Measurements from ENCODE around the gene GATA5.
A peak's percentile ranks its signal among the peaks of the same experiment; 100 is the strongest.

Gene GATA5

GRCh38 chr20:62472941-62473585 lies 2.7 kb downstream of the GATA5 start:
- no peak for DNase-seq (ENCODE audit: low spot score)

GRCh38 chr20:62472138-62472940 lies 3.5 kb downstream of the GATA5 start:
- DNase-seq (ENCODE audit: low spot score): no peak

DNA sequence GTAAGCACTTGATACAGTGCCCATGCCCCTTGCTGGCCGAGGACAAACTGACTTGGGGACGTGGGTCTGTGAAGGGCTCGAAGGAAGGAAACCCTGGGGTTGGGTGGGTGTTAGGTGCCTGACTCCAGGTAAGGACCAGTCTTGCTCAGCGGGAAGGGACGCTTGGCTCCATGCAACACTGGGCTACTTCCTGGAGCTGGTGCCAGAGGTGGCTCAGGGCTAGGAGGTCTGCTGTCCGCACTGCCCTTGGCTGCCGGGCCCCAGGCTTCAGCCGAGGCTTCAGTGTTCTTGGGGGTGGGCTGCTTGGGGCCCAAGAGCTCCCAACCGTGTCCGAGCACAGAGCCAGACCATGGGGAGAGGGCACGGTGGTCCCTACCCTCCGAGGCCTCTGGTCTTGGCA lies 5.3 kb downstream of the GATA5 start:
- no peak for DNase-seq (ENCODE audit: low spot score)

GRCh38 chr20:62470001-62470400 lies 5.8 kb downstream of the GATA5 start:
- DNase-seq (ENCODE audit: low spot score): no peak

GRCh38 chr20:62469352-62469751 lies 6.4 kb downstream of the GATA5 start:
- no peak for DNase-seq (ENCODE audit: low spot score)

- DNase-seq (ENCODE audit: low spot score): no peak
Measured at GRCh38 chr20:62466806-62467537, 8.8 kb downstream of the GATA5 start.

DNA sequence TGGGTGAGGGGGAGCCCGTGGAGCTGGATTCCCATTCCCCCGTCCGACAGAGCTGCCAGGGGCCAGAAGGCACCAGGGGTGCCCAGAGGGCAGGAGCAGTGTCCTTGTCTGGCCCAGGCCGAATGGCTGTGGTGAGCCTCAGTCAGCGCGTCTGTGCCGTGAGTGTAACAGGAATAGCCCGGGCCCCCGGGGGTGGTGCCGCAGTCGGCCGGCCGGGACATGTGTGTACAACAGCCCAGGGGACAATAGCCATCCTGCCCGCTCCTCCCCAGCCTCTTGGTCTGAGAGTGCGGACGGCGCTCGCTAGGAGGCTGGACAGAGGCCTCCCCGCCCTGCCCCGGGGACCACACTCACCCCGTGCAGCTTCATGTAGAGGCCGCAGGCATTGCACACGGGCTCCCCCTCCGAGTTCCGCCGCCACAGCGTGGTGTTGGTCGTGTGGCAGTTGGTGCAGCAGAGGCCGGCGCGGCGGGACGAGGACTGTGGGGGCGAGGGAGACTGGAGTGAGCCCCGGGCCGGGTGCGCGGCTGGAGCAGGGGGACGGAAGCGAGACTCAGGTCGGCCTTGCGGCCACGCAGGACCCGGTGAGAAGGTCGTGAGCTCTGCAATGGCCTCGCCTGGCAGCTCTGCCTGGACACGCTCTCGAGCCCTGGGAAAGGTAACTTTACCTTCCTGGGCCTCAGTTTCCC lies 9.6 kb downstream of the GATA5 start:
- DNase-seq (ENCODE audit: low spot score): no peak

- DNase-seq (ENCODE audit: low spot score): no peak
Measured at GRCh38 chr20:62464990-62465389, 10.8 kb downstream of the GATA5 start.

DNA sequence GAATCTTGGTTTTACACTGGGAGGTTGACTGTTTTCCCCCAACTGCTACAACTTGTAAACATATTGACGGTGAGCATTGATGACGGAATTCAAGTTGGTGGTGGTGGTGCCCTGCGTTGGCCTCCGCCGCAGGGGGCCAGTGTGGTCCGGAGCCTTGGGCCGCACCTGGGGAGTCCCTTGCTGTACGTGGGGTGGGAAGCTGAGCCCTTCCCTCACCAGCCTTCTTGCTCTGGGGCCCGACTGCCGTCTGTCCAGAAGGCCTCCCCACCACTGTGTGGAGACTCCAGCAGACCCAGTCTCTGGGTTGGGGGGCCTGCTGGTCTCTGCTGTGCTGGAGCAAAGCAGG lies 11.4 kb downstream of the GATA5 start:
- no peak for DNase-seq (ENCODE audit: low spot score)

- no peak for DNase-seq (ENCODE audit: low spot score)
Measured at GRCh38 chr20:62463651-62464424, 12.0 kb downstream of the GATA5 start.

DNA sequence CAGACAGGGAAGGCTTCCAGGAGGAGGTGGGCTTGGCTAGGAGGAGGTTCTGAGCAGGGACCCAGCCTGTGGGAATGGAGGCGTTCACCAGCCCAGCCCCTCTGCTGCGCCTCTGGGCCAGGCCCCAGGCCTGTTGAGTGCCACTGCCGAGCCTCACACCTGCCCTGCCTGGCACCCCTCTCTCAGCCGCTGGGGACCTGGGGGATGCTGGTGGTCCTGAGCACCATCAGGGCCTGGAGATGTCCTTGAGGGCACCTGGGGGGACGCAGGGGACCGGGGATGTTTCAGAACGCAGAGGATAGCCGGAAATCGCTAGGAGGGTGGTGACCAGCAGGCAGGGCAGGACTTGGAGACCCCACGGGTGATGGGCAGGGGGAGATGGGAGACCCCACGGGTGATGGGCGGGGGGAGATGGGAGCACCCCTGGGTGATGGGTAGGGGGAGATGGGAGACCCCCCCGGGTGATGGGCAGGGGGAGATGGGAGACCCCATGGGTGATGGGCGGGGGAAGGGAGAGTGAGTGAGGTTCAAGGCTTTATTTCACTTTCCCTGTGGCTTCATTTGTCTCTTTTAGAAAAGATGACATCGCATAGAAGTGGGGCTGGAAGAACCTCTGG lies 12.7 kb downstream of the GATA5 start:
- DNase-seq (ENCODE audit: low spot score): no peak

- DNase-seq (ENCODE audit: low spot score): no peak
Measured at GRCh38 chr20:62461834-62462233, 14.0 kb downstream of the GATA5 start.

GRCh38 chr20:62461157-62461556 lies 14.6 kb downstream of the GATA5 start:
- peak; percentile 9 for DNase-seq (ENCODE audit: low spot score)

GRCh38 chr20:62460678-62461077 lies 15.1 kb downstream of the GATA5 start:
- no peak for DNase-seq (ENCODE audit: low spot score)

- no peak for DNase-seq (ENCODE audit: low spot score)
Measured at GRCh38 chr20:62459488-62459887, 16.3 kb downstream of the GATA5 start.

DNA sequence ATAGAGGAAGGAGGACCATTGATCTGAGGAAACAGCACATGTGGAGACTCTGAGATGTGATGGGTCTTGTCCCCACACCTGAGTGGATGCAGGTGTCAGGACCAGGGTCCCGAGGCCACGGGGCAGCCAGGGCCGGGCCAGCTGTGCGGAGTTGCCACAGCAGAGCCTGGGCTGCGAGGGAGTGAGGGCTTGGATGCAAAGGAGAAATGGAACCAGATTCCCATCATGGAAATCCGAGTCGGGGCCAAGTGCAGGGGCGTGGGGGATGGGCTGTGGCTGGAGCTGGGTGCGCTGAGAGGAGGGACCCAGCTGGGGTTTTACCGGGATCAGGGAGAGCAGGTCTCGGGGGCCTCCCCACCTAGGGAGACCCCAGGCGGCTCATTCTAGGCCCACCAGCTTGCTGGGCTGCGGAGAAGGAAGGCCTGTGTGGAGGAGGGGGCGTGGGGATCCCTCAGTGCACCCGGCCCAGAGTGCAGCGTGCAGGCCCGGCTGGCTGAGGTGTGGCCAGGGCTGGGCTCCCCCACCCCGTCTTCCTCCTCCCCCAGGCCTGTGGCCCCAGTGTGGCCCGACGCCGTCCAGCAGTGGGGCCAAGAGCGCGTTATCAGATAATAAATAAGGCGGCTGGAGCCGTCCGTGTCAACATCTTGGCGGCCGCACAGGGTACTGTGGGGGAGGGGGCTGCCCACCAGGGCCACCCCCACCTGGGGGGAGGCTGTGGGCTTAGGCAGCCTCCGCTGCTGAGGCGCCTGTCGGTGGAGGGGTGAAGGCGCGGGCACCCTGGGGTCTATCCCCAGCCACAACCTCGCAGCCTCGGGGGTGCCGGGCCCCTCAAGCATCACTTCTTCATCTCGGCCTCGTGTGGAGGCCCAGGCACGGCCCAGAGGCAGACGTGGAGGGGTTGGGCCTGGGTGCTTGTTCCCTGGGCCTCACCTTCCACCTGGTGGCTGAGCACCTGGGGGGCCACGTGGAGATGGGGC lies 17.2 kb downstream of the GATA5 start:
- no peak for DNase-seq (ENCODE audit: low spot score)

GRCh38 chr20:62457831-62458230 lies 18.0 kb downstream of the GATA5 start:
- DNase-seq (ENCODE audit: low spot score): no peak

DNA sequence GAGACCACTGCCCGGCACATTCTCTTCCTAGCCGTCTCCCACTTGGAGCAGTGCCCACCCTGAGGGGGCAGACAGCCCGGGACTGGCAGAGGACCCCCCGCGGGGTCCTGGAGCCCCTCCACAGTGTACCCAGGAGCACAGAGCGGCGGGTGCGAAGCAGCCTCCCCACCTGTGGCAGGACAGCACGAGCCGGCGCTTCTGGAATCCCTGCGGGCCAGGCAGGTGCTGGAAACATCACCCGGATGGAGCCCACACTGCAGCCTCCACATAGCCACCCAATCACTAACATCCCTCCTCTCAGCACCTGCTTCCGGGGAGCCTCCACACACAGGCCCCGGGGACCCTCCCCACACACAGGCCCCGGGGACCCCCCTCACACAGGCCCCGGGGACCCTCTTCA lies 18.7 kb downstream of the GATA5 start:
- DNase-seq (ENCODE audit: low spot score): no peak

- no peak for DNase-seq (ENCODE audit: low spot score)
Measured at GRCh38 chr20:62455929-62456328, 19.9 kb downstream of the GATA5 start.

Data from kidney tubule cell (primary cell).